WTC11 (cell line): ENCODE data around the gene LENG9. TPM values are rescaled to one million over a fixed set of nuclear protein-coding genes. Genes with fewer than 3 reads are reported as not detected.

Experiments used
- ATAC-seq: fragments of 200-7000 bp; cut with Tn5 transposase; 2 replicates; pipeline ENCODE4 v1.10.0; 2021; ENCODE audit warnings: mild to moderate bottlenecking, moderate library complexity
- CTCF ChIA-PET: fragments of 300-600 bp; sonication (Branson Sonifier 250); formaldehyde crosslinking; loops from one replicate; lab custom pipeline; 2021; ENCODE audit warnings: antibody characterized with exemption; lab: Charles Lee
- POLR2A ChIA-PET: fragments of 350-600 bp; sonication (Branson Sonifier 250); formaldehyde crosslinking; loops from one replicate; lab custom pipeline; 2021; ENCODE audit warnings: antibody characterized with exemption; lab: Charles Lee
- DNase-seq: peaks from one replicate; pipeline ENCODE4 v3.0.0; 2021; ENCODE audit warnings: low spot score
- H3K27ac Mint-ChIP-seq: 2 replicates; pipeline ENCODE4 v1.8.0; 2021; ENCODE audit warnings: mixed read lengths
- H3K27me3 Mint-ChIP-seq: 2 replicates; pipeline ENCODE4 v1.8.0; 2021; ENCODE audit warnings: low read depth, mild to moderate bottlenecking, moderate library complexity, mixed read lengths
- H3K36me3 Mint-ChIP-seq: 2 replicates; pipeline ENCODE4 v1.8.0; 2021; ENCODE audit warnings: mixed read lengths
- H3K4me1 Mint-ChIP-seq: 2 replicates; pipeline ENCODE4 v1.8.0; 2022; ENCODE audit warnings: mixed read lengths
- H3K4me3 Mint-ChIP-seq: 2 replicates; pipeline ENCODE4 v1.8.0; 2021; ENCODE audit warnings: mild to moderate bottlenecking, moderate library complexity, mixed read lengths
- H3K9me3 Mint-ChIP-seq: 2 replicates; pipeline ENCODE4 v1.8.0; 2021; ENCODE audit warnings: mixed read lengths
- ETV6 ChIP-seq: sonication (generic); formaldehyde crosslinking; IDR thresholded peaks from 2 replicates; pipeline ENCODE4 v1.8.1; 2022; ENCODE audit warnings: mild to moderate bottlenecking, missing genetic modification reagents
- FOXJ3 ChIP-seq: sonication (generic); formaldehyde crosslinking; IDR thresholded peaks from 2 replicates; pipeline ENCODE4 v1.9.0; 2021; ENCODE audit warnings: missing genetic modification reagents, mild to moderate bottlenecking, borderline replicate concordance
- GABPB1 ChIP-seq: sonication (generic); formaldehyde crosslinking; IDR thresholded peaks from 2 replicates; pipeline ENCODE4 v1.8.1; 2023; ENCODE audit warnings: mild to moderate bottlenecking, missing genetic modification reagents
- NFE2L1 ChIP-seq: sonication (generic); formaldehyde crosslinking; IDR thresholded peaks from 2 replicates; pipeline ENCODE4 v1.8.1; 2023; ENCODE audit warnings: missing genetic modification reagents
- OVOL2 ChIP-seq: fragments of 250-450 bp; sonication (Bioruptor Pico); IDR thresholded peaks from 2 replicates; pipeline ENCODE4 v1.9.0; 2021; ENCODE audit warnings: mild to moderate bottlenecking, borderline replicate concordance
- SOX15 ChIP-seq: fragments of 250-450 bp; sonication (Bioruptor Pico); IDR thresholded peaks from 2 replicates; pipeline ENCODE4 v1.9.0; 2021; ENCODE audit warnings: mild to moderate bottlenecking
- TEAD4 ChIP-seq: sonication (generic); formaldehyde crosslinking; IDR thresholded peaks from 2 replicates; pipeline ENCODE4 v1.8.0; 2022; ENCODE audit warnings: mild to moderate bottlenecking, missing genetic modification reagents
- ZBTB21 ChIP-seq: sonication (generic); formaldehyde crosslinking; IDR thresholded peaks from 2 replicates; pipeline ENCODE4 v1.8.1; 2023; ENCODE audit warnings: mild to moderate bottlenecking, missing genetic modification reagents, borderline replicate concordance
- total RNA-seq: library from RNA; stranded (reverse); gene quantifications from 3 replicates; pipeline ENCODE4 v1.2.3, GENCODE V29; 2021
- TF ChIP-seq, protein P1 (sequence below): fragments of 250-450 bp; sonication (Bioruptor Pico); IDR thresholded peaks from 2 replicates; pipeline ENCODE4 v1.9.0; 2021; ENCODE audit warnings: mild to moderate bottlenecking, borderline replicate concordance
- TF ChIP-seq, protein P2 (sequence below): sonication (generic); formaldehyde crosslinking; IDR thresholded peaks from 2 replicates; pipeline ENCODE4 v1.8.1; 2023; ENCODE audit warnings: mild to moderate bottlenecking, missing genetic modification reagents, borderline replicate concordance
- TF ChIP-seq, protein P3 (sequence below): fragments of 250-450 bp; sonication (Bioruptor Pico); IDR thresholded peaks from 2 replicates; pipeline ENCODE4 v1.9.0; 2021; ENCODE audit warnings: mild to moderate bottlenecking
- TF ChIP-seq, protein P4 (sequence below): sonication (generic); formaldehyde crosslinking; IDR thresholded peaks from 2 replicates; pipeline ENCODE4 v1.8.0; 2022; ENCODE audit warnings: mild to moderate bottlenecking, missing genetic modification reagents
- TF ChIP-seq, protein P5 (sequence below): sonication (generic); formaldehyde crosslinking; IDR thresholded peaks from 2 replicates; pipeline ENCODE4 v1.8.1; 2022; ENCODE audit warnings: missing genetic modification reagents, borderline replicate concordance
- TF ChIP-seq, protein P6 (sequence below): sonication (generic); formaldehyde crosslinking; IDR thresholded peaks from 2 replicates; pipeline ENCODE4 v1.8.0; 2023; ENCODE audit warnings: missing genetic modification reagents
- TF ChIP-seq, protein P7 (sequence below): sonication (generic); formaldehyde crosslinking; IDR thresholded peaks from 2 replicates; pipeline ENCODE4 v1.8.0; 2022; ENCODE audit warnings: mild to moderate bottlenecking, missing genetic modification reagents
- TF ChIP-seq, protein P8 (sequence below): fragments of 250-450 bp; sonication (Bioruptor Pico); conservative IDR thresholded peaks from 2 replicates; pipeline ENCODE4 v1.9.0; 2021; ENCODE audit warnings: mild to moderate bottlenecking

LENG9 gene
- total RNA-seq, 1 experiment from 2014 or later = 6.1 TPM

DNA sequence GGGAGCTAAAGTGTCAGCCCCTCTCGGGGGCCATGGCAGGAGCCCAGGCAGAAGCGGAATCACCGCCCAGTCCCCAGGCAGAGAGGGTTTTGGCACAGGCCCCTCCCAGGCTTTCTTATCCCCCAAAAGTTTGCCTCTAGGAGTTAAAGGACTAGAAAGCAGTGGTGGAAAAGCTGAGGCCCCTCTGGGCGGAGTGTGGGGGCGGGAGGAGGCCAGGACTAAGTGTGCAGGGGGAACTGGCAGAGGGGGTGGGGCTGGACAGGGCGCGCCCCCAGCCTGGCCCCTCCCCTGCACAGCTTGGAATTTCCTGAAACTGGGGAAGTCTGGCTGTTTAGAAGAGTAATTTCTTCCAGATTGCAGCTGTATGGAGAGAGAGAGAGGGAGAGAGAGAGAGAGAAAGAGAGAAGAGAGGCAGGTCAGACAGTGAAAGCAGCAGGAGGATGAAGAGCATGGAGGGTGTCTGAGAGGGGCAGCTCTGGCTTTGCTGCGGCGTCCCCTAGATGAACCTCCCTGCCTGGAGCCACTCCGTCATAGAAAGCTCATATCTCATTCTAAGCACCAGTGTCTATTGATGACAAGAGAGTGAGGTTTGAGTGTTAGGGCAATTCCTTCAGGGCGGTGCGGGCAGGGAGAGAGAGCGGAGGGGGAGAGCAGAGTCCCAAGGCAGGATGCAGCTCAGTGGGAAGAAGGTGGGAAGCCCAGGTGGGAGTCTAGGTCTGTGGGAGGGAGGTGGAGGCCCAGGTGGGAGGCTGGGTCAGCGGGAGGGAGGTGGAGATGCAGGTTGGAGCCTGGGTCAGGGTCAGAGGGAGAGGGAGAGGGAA lies 9.7 kb upstream of the LENG9 start, which contains the start of gene CDC42EP5 (continued):
- TF ChIP-seq, protein P1, sequence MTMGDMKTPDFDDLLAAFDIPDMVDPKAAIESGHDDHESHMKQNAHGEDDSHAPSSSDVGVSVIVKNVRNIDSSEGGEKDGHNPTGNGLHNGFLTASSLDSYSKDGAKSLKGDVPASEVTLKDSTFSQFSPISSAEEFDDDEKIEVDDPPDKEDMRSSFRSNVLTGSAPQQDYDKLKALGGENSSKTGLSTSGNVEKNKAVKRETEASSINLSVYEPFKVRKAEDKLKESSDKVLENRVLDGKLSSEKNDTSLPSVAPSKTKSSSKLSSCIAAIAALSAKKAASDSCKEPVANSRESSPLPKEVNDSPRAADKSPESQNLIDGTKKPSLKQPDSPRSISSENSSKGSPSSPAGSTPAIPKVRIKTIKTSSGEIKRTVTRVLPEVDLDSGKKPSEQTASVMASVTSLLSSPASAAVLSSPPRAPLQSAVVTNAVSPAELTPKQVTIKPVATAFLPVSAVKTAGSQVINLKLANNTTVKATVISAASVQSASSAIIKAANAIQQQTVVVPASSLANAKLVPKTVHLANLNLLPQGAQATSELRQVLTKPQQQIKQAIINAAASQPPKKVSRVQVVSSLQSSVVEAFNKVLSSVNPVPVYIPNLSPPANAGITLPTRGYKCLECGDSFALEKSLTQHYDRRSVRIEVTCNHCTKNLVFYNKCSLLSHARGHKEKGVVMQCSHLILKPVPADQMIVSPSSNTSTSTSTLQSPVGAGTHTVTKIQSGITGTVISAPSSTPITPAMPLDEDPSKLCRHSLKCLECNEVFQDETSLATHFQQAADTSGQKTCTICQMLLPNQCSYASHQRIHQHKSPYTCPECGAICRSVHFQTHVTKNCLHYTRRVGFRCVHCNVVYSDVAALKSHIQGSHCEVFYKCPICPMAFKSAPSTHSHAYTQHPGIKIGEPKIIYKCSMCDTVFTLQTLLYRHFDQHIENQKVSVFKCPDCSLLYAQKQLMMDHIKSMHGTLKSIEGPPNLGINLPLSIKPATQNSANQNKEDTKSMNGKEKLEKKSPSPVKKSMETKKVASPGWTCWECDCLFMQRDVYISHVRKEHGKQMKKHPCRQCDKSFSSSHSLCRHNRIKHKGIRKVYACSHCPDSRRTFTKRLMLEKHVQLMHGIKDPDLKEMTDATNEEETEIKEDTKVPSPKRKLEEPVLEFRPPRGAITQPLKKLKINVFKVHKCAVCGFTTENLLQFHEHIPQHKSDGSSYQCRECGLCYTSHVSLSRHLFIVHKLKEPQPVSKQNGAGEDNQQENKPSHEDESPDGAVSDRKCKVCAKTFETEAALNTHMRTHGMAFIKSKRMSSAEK (CRISPR knock-in tag) = no peak
- TF ChIP-seq NFE2L1 (no peak), ZBTB21 (CRISPR knock-in tag) (no peak), OVOL2 (CRISPR knock-in tag) (no peak)
- TF ChIP-seq, protein P2, sequence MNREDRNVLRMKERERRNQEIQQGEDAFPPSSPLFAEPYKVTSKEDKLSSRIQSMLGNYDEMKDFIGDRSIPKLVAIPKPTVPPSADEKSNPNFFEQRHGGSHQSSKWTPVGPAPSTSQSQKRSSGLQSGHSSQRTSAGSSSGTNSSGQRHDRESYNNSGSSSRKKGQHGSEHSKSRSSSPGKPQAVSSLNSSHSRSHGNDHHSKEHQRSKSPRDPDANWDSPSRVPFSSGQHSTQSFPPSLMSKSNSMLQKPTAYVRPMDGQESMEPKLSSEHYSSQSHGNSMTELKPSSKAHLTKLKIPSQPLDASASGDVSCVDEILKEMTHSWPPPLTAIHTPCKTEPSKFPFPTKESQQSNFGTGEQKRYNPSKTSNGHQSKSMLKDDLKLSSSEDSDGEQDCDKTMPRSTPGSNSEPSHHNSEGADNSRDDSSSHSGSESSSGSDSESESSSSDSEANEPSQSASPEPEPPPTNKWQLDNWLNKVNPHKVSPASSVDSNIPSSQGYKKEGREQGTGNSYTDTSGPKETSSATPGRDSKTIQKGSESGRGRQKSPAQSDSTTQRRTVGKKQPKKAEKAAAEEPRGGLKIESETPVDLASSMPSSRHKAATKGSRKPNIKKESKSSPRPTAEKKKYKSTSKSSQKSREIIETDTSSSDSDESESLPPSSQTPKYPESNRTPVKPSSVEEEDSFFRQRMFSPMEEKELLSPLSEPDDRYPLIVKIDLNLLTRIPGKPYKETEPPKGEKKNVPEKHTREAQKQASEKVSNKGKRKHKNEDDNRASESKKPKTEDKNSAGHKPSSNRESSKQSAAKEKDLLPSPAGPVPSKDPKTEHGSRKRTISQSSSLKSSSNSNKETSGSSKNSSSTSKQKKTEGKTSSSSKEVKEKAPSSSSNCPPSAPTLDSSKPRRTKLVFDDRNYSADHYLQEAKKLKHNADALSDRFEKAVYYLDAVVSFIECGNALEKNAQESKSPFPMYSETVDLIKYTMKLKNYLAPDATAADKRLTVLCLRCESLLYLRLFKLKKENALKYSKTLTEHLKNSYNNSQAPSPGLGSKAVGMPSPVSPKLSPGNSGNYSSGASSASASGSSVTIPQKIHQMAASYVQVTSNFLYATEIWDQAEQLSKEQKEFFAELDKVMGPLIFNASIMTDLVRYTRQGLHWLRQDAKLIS = no peak
- TF ChIP-seq, protein P3, sequence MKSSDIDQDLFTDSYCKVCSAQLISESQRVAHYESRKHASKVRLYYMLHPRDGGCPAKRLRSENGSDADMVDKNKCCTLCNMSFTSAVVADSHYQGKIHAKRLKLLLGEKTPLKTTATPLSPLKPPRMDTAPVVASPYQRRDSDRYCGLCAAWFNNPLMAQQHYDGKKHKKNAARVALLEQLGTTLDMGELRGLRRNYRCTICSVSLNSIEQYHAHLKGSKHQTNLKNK = no peak
- TF ChIP-seq, protein P4, sequence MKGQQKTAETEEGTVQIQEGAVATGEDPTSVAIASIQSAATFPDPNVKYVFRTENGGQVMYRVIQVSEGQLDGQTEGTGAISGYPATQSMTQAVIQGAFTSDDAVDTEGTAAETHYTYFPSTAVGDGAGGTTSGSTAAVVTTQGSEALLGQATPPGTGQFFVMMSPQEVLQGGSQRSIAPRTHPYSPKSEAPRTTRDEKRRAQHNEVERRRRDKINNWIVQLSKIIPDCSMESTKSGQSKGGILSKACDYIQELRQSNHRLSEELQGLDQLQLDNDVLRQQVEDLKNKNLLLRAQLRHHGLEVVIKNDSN (CRISPR knock-in tag) = no peak
- TF ChIP-seq, protein P5, sequence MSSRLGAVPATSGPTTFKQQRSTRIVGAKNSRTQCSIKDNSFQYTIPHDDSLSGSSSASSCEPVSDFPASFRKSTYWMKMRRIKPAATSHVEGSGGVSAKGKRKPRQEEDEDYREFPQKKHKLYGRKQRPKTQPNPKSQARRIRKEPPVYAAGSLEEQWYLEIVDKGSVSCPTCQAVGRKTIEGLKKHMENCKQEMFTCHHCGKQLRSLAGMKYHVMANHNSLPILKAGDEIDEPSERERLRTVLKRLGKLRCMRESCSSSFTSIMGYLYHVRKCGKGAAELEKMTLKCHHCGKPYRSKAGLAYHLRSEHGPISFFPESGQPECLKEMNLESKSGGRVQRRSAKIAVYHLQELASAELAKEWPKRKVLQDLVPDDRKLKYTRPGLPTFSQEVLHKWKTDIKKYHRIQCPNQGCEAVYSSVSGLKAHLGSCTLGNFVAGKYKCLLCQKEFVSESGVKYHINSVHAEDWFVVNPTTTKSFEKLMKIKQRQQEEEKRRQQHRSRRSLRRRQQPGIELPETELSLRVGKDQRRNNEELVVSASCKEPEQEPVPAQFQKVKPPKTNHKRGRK = no peak

DNA sequence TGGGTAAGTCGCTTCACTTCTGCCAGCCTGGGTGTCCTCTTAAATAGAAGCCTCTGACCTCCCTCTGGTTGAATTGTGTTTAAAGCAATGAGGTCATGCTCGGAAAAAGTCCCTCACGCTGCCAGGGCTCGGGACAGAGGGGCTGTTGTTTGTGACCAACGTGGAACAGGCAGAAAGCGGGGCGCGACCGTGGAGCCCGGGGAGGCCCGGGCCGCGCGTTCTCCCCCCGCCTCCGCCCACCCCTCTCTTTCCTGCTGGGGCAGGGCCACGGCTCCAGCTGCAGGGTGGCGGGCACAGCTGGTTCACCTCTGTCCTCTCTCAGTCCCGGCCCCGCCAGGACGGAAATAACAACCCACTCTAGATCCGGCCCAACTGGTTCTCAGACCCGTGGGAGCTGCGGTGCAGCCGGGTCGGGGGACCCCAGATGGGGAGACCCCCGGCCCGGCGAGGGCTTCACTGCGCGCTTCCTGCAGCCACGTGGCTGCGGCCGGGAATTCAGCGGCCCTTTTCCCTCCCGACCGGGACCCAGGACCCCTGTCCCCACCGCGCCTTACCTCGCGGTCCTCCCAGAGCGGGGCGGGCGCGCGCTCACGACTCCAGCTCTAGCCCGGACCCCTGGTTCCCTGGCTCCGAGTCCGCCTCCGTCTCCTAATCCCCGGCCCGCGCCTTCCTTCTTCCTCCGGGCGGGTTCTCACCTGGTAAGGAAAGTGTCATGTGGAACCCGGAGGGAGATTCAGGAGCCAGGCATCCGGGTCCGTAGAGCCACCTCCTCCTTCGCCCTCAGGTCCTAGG lies 7.6 kb upstream of the LENG9 start:
- no peak overlapping the region for H3K27ac Mint-ChIP-seq
- no peaks in the 10 kb centered on the region for H3K36me3 Mint-ChIP-seq
- no peaks in the 10 kb centered on the region for H3K9me3 Mint-ChIP-seq
- H3K4me1 Mint-ChIP-seq = peaks cover 26% of the 10 kb centered on the region
- POLR2A ChIA-PET = no interaction called here
- ATAC-seq (peak; percentile 39), DNase-seq (peak; percentile 55)
- H3K4me3 Mint-ChIP-seq = peak overlapping the region; percentile 63
- H3K27me3 Mint-ChIP-seq = peaks cover 54% of the 10 kb centered on the region
- CTCF ChIA-PET = no interaction called here
- TF ChIP-seq, protein P6, sequence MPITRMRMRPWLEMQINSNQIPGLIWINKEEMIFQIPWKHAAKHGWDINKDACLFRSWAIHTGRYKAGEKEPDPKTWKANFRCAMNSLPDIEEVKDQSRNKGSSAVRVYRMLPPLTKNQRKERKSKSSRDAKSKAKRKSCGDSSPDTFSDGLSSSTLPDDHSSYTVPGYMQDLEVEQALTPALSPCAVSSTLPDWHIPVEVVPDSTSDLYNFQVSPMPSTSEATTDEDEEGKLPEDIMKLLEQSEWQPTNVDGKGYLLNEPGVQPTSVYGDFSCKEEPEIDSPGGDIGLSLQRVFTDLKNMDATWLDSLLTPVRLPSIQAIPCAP (CRISPR knock-in tag) = no peak
- TF ChIP-seq, protein P7, sequence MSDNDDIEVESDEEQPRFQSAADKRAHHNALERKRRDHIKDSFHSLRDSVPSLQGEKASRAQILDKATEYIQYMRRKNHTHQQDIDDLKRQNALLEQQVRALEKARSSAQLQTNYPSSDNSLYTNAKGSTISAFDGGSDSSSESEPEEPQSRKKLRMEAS (CRISPR knock-in tag) = peak; percentile 91
- TF ChIP-seq TEAD4 (CRISPR knock-in tag) (no peak), FOXJ3 (CRISPR knock-in tag) (no peak), GABPB1 (CRISPR knock-in tag) (no peak), SOX15 (CRISPR knock-in tag) (no peak), ETV6 (CRISPR knock-in tag) (no peak)
- TF ChIP-seq, protein P8, sequence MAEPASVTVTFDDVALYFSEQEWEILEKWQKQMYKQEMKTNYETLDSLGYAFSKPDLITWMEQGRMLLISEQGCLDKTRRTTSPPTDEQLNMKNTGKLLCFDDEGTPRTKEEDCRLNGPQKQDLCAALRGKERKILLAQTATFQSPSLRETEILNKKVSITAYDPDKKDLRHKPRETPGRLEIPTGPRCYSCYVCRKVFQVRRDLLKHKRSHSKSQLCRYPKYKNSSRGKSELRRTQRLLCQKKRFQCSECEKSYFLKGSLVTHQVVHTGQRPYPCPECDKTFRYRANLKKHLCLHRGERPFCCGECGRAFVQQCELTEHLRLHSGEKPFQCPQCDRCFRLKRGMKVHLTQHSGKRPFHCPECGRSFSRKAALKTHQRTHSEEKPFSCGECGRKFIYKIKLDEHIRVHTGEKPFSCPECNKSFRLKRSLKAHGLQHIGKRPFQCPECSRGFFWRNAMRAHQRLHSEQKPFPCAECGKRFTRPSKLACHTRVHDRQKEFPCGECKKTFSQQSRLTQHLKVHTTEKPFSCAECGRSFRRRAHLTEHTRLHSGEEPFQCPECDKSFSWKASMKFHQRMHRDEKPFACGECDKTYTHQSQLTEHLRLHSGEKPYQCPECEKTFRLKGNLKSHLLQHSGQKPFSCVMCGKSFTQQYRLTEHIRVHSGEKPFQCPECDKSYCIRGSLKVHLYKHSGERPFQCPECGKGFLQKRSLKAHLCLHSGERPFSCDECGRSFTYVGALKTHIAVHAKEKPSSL (CRISPR knock-in tag) = no peak
